HUDEP-2 (cell line): ENCODE measurements around the gene CD48.
"Not testable (repeated sequence)": the region's sequence is repeated elsewhere in the genome, so short reads cannot be mapped to it uniquely, and the experiment has no call there.

Source experiments
- DNase-seq, 76 experiments: peaks; one replicate each; lab custom pipeline; 2025; ENCODE audit not compliant: unreplicated experiment in 76 of 76; lab: John Stamatoyannopoulos, UW

The CD48 gene

DNA sequence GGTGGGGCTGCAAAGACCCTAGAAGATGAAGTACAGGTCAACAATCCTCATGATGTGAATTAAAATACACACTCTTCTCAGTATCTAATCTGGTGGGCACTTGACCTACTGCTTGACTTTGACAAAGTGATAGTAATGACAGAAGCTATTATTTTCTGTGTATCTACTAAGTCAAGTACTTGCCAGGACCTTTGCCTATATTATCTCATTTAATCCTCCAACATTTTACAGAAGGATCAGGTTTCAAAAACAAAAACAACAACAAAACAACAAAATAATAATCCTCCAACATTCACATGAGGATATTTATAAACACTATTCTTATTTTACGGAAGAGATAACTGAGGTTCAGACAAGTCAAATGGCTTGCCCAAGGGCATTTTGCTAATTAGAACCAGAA lies 4.4 kb upstream of the CD48 start:
- DNase-seq: no peak

DNA sequence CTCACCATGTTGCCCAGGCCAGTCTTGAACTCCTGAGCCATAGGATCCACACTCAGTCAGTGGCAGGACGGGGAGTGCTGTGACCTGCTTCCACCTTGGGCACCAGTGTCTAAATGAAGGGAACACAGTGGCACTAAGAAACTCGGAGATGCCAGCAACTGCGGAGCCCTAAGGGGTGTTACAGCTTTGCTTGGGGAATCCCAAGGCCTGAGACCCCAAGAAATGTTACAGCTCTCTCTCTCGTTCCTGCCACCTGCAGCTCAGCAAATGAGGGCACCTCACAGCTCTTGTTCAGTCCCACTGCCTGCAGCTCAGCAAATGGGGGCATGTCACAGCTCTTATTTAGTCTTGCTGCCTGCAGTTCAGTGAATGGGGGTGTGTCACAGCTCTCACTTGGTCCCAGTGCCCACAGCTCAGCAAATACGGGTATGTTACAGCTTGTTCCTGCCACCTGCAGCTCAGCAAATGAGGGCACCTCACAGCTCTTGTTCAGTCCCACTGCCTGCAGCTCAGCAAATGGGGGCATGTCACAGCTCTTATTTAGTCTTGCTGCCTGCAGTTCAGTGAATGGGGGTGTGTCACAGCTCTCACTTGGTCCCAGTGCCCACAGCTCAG lies 2.5 kb upstream of the CD48 start:
- not testable (repeated sequence) for DNase-seq

DNA sequence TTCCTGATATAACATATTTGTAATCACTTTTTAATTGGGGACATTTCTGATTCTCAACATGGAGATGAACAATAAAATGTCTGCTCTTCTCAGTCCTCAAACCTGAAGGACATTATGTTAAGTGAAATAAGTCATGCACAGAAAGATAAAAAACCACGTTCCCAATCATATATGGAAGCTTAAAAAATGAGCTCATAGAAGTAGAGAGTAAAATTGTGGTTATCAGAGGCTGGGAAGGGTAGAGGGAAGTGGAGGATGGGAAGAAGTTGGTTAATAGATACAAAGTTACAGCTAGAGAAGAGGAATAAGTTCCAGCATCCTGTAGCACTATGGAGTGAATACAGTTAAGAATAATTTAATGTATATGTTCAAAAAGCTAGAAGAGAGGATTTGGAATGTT lies 1.5 kb upstream of the CD48 start:
- no peak for DNase-seq

DNA sequence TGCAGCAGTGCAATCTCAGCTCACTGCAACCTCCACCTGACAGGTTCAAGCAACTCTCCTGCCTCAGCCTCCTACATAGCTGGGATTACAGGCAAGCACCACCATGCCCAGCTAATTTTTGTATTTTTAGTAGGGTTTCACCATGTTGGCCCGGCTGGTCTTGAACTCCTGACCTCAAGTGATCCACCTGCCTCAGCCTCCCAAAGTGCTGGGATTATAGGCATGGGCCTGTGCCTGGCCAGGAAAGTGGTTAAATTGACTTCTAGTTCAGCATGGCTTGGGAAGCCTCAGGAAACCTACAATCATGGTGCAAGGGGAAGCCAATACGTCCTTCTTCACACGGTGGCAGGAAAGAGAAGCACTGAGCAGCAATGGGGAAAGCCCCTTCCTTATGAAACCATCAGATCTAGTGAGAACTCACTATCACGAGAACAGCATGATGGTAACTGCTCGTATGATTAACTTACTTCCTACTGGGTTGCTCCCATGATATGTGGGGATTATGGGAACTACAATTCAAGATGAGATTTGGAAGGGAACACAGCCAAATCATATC lies 981 bp upstream of the CD48 start:
- not testable (repeated sequence) for DNase-seq

DNA sequence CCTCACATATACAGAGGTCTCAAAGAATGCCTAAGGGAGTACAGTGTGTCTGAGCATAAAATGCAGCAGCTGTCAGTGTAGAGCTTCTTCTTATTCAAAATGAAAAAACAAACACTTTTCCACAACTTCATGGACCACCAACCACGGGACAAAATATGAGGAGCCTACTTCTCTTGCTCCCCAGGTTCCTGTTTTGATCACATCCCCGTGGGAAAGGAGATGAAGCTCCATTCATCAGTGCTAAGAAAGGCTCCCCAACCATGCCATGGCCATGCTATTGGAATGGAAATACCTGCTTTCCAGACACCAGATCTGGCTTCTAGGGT lies 383 bp downstream of the CD48 start:
- DNase-seq: no peak

DNA sequence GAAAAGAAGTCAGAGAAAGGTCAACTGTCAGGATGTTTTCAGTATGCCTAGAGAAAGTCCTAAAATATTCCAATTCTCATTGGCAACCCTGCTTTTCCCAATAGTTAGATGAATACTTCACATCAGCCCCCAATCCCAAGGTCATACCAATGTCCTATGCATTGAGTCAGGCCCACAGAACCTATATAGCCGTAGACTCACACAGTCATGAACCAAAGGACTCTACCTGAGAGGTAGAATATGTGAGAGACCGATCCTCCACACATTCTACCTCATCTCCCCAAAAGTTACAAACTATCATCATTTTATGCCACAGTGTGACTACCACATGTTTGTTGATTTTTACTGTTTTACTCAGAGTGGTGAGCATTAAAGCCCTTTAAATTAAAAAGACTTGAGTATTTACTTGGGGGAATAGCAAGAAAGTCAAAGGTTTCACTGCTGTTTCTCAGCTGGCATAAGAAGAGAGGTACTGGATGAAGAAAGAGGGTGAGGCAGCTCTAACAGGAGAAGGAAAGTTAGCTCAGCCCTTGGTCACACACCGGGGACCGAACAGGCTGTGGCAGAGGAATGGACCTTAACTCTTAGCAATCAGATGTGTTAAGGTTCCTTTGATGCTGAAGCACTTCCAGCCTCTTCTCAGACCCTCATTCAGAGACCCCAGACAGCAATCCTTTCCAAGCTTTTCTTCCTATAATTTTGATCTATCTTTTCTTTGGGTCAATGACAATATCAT lies 937 bp downstream of the CD48 start:
- DNase-seq: no peak

DNA sequence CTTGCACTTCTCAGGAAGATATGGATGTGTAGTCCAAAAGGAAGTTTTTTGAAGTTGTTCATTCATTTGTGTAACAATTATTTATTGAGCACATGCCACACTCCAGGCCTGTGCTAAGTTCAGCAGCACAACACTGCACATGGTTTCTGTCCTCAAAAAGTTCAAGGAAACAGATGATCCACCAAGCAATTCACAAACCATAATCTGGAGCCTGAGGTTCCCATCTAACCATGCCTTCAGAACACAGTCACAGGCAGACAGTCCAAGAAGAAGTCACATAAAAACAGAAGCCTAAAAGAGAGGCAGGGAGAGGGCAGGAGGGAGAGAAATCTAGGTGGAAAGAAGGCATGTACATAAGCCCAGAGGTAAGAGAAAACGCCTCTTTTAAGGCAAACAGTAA lies 1.9 kb downstream of the CD48 start:
- DNase-seq: no peak

DNA sequence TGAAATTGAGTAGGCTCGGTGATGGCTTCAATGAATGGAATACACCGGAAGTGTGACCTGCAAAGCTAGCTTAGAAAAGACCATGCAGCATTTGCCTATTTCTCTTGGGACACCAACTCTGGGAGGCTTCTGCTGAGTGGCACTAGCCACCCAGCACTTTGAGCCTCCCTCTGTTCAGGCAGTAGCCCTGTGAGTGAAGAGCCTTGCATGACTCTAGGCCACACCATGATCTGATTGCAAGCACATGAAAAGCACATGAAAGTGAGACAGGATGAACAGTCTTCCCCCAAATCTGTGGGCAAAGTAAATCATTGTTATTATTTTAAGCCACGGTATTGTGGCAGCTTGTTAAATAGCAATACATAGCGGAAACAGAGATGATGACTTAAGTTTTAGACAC lies 2.8 kb downstream of the CD48 start:
- no peak for DNase-seq

DNA sequence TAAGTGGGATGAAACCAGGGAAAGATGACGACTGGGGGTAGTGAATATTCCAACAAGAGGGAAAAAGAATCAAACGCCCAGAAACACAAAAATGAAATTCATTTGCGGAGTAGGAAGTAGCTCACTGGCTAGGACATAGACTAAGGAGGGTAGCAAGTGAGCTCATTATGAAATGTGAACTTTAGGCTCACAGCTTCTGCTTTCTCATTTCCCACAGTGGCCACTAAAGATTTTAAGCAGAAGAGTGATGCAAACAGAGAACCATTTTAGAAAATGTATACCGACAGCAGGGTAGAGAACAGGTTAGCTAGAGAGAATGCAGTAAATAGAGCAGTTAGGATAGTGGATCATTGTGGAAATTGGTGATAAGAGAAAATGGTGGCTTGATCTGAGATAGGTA lies 3.5 kb downstream of the CD48 start:
- no peak for DNase-seq

DNA sequence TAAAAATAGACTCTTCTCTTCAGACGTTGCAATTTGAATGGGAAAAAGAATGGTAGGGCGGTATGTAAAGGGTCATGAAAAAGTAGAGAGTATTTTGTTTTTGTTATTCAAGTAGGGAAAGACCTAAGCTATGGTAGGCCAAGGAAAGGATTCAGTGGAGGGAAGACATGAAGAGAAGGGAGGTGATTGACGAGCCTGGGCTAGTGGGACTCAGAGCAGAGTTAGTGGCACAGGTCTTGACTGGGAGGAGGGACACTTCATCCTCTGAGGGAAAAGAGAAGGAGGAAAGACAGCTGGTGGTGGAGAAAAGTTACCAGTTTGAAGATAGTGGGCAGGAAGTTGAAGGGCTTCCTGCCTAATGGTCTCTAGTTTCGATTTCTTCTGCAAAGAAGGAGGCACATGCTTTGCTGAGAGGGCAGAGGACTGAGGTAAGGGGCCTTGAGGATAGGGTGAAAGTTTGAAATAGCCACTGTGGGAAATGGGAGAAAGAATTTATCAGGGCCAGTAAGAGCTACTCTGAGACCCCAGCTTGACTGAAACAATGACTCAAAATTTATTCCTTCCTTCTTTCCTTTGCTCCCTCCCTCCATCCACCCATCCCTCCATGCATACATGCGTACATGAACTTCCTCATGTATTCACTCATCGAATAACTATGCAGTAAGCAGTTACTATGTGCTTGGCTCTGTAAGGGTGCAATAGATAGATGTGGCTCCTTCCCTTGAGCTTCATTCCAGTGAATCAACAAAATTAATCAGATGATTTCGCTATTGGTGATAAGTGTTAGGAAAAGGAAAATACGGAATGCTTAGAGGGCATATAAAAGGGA lies 4.2 kb downstream of the CD48 start:
- DNase-seq: no peak

DNA sequence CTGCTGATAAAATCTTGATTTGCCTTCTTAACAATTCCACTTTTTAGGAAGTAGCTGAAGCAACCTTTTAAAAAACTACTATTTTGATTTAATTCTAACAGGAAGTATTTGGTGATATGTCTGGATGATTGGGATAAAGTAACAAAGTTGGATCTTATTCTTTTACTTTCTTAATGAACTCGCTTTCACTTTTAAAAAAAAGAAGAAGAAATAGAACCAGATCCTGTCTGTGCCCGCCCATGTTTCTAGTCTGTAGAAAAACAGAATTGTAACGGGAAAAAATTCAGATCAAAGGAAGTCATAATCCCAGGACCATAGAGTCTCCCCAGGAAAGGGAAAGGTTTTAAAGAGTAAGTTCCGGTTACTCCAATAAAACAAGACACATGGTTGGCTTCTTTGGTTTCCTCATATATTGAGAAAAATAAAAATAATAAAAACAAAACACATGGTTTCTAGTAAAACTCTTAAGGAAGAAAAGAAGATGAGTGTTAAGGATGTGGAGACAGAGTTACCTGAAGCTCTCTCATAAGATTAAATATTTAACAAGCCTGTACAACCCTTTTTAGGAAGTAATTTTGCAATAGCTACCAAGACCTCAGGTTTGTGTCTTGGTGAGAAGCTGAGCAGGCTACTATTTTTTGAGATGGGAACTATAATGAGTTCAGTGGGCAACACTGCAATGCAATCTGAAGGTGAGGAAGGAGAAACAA lies 4.9 kb downstream of the CD48 start:
- DNase-seq: no peak

DNA sequence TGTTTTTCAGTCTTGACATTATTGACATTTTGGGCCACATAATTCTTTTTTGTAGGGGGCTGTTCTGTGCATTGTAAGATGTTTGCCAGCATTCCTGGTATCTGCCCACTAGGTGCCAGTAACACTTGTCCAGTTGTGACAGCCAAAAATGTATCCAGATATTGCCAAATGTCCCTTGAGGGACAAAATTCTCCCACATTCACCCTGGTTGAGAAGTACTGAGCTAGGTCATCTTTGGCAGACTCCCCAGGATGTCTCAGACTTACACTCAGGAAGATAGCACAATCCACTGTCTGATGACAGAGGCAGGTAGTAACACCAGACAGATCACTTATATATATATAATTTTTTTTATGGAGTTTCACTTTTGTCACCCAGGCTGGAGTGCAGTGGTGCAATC lies 5.9 kb downstream of the CD48 start:
- DNase-seq: no peak

DNA sequence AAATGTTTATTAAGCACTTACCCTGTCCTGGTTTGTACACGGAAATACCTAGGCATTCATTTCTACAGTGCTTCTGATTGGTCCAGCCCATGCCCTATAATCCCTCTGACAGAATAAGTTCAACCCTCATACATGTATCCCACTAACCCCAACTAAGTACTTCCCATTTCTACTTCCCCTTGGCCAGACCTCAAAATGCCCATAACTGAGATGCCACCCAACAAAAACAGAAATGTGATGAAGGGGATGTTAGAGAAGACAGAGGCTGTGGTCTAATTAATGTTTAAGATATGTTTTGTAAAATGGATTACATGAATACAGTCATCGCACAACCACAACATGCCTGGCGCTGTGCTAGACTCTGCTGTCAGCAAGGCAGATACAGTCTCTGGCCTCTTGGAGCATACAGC lies 6.4 kb downstream of the CD48 start:
- not testable (repeated sequence) for DNase-seq

DNA sequence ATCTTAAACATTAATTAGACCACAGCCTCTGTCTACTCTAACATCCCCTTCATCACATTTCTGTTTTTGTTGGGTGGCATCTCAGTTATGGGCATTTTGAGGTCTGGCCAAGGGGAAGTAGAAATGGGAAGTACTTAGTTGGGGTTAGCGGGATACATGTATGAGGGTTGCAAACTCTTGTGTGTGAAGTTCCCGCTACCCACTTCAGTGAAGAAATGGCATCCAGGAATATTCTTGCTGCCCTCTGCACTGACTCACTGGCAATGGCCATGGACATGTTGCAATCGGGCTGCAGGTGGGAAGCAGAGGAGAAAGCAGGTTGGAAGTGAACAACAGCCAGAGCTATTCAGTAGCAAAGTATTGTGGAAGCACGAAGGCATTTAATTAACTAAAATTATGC lies 7.4 kb downstream of the CD48 start:
- no peak for DNase-seq

DNA sequence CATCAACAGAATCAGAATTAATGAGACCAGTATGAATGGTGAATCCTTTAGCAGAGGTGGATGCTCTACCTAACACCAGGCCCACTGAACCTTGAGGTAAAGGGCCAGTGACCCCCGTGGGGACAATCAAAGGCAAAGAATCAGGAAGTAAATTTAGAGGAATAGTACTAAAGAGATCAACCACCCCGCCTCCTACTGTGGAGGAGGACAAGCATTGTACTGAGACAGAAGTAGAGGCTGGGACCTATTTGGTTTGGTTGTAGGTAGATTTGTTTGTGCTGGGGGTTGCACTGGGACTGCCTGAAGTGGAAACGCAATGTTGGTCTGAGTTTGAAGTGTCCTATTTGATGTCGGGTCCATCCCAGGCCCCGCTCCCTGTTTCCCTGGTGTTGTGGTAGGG lies 9.5 kb downstream of the CD48 start:
- no peak for DNase-seq

DNA sequence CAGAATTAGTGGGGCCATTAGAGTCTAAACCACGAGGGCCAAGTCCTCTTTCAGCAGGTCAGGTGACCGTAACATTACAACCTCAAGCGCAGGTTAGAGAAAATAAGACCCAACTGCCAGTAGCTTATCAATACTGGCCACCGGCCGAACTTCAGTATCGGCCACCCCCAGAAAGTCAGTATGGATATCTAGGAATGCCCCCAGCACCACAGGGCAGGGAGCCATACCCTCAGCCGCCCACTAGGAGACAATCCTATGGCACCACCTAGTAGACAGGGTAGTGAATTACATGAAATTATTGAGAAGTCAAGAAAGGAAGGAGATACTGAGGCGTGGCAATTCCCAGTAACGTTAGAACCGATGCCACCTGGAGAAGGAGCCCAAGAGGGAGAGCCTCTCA lies 19.2 kb downstream of the CD48 start:
- DNase-seq: peak in 17 of 76 experiments; percentile 1 to 45 (median 10)

DNA sequence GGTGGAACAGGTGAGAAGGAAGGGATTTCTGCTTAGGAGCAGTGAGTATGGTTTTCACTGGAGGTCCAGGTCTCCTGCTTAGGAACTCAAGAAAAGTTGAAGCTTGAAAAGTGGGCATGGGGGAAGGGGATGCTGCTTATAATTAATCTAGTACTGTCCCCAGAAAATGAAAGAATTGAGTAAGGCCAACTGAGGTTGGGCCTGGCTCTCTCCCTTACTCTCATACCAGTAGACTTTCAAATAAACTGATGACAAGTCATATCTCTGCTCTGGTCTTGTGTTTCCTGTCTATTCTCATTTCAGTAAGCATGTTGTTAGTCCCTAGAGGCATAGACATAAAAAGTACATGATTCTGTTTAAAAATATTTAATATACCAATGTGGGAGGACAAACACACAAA lies 26.4 kb downstream of the CD48 start:
- no peak for DNase-seq

DNA sequence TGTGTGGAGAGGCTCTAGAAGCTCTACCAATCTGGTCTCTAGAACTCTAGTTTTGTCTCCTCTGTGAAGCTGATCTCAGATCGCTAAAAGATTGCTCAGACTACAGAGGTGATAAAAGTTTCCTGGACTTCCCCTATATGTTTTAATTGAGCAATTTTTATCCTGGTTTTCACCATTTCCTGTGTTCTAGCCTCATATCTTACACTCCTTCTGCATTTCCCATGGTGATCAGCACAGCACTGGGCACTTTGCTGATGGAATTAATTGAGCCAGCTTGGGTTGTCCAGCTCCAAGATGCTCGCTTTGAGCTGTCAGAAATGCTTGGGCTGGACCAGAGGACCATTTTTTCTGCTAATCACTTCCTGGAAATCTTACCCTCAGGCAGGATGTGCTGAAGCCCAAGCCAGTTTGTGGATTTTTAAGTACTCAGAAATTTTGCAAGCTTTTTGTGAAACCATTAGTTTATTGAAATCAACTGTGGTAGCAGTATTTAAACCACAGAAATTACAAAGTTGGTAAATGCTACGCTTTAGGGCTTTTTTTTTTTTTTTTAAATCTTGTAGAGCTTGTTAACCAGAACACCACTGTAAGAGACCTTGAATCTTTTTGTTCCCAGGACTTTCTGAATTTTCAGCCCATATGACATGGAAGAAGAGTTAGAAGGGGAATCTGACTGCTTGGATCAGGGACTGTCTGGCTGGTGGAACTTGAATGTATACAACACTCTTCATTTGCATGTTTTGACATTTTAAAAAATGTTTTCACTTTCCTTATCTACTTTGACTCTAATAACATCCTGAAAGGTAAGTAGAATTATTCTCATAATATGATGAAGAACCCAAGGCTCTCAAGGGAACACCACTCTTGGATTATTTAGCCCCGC lies 28.4 kb downstream of the CD48 start:
- DNase-seq: no peak

DNA sequence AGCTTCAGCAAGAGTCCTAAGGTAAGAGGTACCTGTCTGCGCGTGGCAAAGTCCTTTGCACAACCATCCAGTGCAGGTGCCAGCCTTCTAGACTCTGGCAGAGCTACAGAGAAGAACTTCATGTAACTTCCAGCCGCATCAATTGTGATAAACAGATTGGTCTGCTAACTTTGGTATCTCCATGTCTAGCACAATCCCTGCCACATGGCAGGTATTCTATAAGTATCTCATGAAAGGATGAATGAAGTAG lies 29.8 kb downstream of the CD48 start:
- no peak for DNase-seq
